GM23248 (cell line): ENCODE data around the gene MDM4. TPM values are rescaled to one million over a fixed set of nuclear protein-coding genes. Genes with fewer than 3 reads are reported as not detected.

Source experiments
- DNase-seq: peaks from one replicate; pipeline ENCODE4 v3.0.0-alpha.2; 2015
- H2AFZ ChIP-seq: fragments of 200-600 bp; sonication (generic); 2 replicates; pipeline ENCODE4 v1.6.1; 2016; ENCODE audit warnings: antibody characterized with exemption
- H3F3A ChIP-seq: fragments of 200-600 bp; sonication (generic); 2 replicates; pipeline ENCODE4 v1.6.1; 2016; ENCODE audit warnings: mild to moderate bottlenecking, antibody characterized with exemption, mixed run types; ENCODE audit not compliant: insufficient read depth
- H3K27ac ChIP-seq: fragments of 200-600 bp; sonication (generic); 2 replicates; pipeline ENCODE4 v1.5.1; 2016; ENCODE audit warnings: mild to moderate bottlenecking
- H3K27me3 ChIP-seq: fragments of 200-600 bp; sonication (generic); replicated peaks from 2 replicates; pipeline ENCODE4 v1.6.1; 2016; ENCODE audit warnings: mild to moderate bottlenecking; ENCODE audit not compliant: insufficient read depth
- H3K36me3 ChIP-seq: fragments of 200-600 bp; sonication (generic); 2 replicates; pipeline ENCODE4 v1.6.1; 2016; ENCODE audit warnings: low read depth, mild to moderate bottlenecking
- H3K4me1 ChIP-seq: fragments of 200-600 bp; sonication (generic); 2 replicates; pipeline ENCODE4 v1.6.1; 2016; ENCODE audit warnings: mild to moderate bottlenecking; ENCODE audit not compliant: insufficient read depth
- H3K4me2 ChIP-seq: fragments of 200-600 bp; sonication (generic); one replicate; pipeline ENCODE4 v1.6.1; 2016; ENCODE audit warnings: mild to moderate bottlenecking; ENCODE audit not compliant: unreplicated experiment
- H3K4me3 ChIP-seq: fragments of 200-600 bp; sonication (generic); 2 replicates; pipeline ENCODE4 v1.5.1; 2016; ENCODE audit warnings: mild to moderate bottlenecking
- H3K79me2 ChIP-seq: fragments of 200-600 bp; sonication (generic); 2 replicates; pipeline ENCODE4 v1.6.1; 2016; ENCODE audit warnings: mild to moderate bottlenecking; ENCODE audit not compliant: insufficient read depth
- H3K9ac ChIP-seq: fragments of 200-600 bp; sonication (generic); 2 replicates; pipeline ENCODE4 v1.6.1; 2016; ENCODE audit warnings: mild to moderate bottlenecking
- H3K9me2 ChIP-seq: fragments of 200-600 bp; sonication (generic); 2 replicates; pipeline ENCODE4 v1.6.1; 2016; ENCODE audit warnings: mixed run types, mild to moderate bottlenecking, moderate library complexity; ENCODE audit not compliant: insufficient read depth
- H3K9me3 ChIP-seq: fragments of 200-600 bp; sonication (generic); one replicate; pipeline ENCODE4 v1.6.1; 2017; ENCODE audit warnings: low read depth
- H4K20me1 ChIP-seq: fragments of 200-600 bp; sonication (generic); 2 replicates; pipeline ENCODE4 v1.6.0; 2016; ENCODE audit not compliant: insufficient read depth
- EZH2 ChIP-seq: fragments of 200-600 bp; sonication (generic); IDR thresholded peaks from 2 replicates; pipeline ENCODE4 v1.6.1; 2018; ENCODE audit warnings: antibody characterized with exemption, mild to moderate bottlenecking; ENCODE audit not compliant: insufficient read depth, poor library complexity, severe bottlenecking
- EZH2phosphoT487 ChIP-seq: fragments of 200-600 bp; sonication (generic); IDR thresholded peaks from 2 replicates; pipeline ENCODE4 v1.6.1; 2018; ENCODE audit warnings: antibody characterized with exemption, moderate library complexity, mild to moderate bottlenecking, low read depth; ENCODE audit not compliant: insufficient read depth
- WGBS, 2 experiments: methylation state at CpG; one replicate each; pipeline ENCODE4 v1.1.6; 2015 to 2017; ENCODE audit warnings: low lambda C conversion rate in 2 of 2, low coverage in 1 of 2; ENCODE audit errors: missing lambda C conversion rate in 2 of 2; 5-methylcytosine and 5-hydroxymethylcytosine counted together
- in situ Hi-C: fragments of 300-500 bp; cut with MboI; formaldehyde crosslinking; loops from 2 replicates; pipeline ENCODE4 v1.15.0; 2020
- polyA plus RNA-seq: library from polyadenylated mRNA; unstranded; fragments of >200 nt; fragmentation: Nextera tagmentation; extraction: Ambion mirVana; gene quantifications from 2 replicates; pipeline ENCODE4 v1.2.1, GENCODE V29; 2016
- total RNA-seq: library from RNA; depleted of rRNA; stranded (reverse); fragments of >200 nt; shearing (Covaris generic); gene quantifications from 2 replicates; pipeline ENCODE4 v1.2.3, GENCODE V29; 2014

The MDM4 gene
- total and polyA plus RNA-seq, 2 experiments from 2014 or later: 9.6 to 12.6 TPM

GRCh38 chr1:204572923-204573922 is 57.0 kb downstream of the MDM4 start:
- in situ Hi-C loops: no loop called here
- Histone ChIP-seq H3K36me3 (no peaks in the 10 kb centered on the region), H3K9ac (no peak overlapping the region), H3K79me2 (no peaks in the 10 kb centered on the region), H3K4me2 (no peak overlapping the region), H3F3A (no peaks in the 10 kb centered on the region), H4K20me1 (no peaks in the 10 kb centered on the region), H3K4me1 (peaks cover 8% of the 10 kb centered on the region), H3K9me3 (no peaks in the 10 kb centered on the region), H3K9me2 (no peaks in the 10 kb centered on the region), H3K27me3 (no peaks in the 10 kb centered on the region), H3K4me3 (no peak overlapping the region), H3K27ac (no peak overlapping the region), H2AFZ (no peak overlapping the region)
- TF ChIP-seq EZH2phosphoT487 (no peak), EZH2 (no peak)
- 65 to 66% methylated on average over 8 of the region's 8 CpGs for WGBS, 2 experiments
- peak; percentile 60 for DNase-seq

DNA sequence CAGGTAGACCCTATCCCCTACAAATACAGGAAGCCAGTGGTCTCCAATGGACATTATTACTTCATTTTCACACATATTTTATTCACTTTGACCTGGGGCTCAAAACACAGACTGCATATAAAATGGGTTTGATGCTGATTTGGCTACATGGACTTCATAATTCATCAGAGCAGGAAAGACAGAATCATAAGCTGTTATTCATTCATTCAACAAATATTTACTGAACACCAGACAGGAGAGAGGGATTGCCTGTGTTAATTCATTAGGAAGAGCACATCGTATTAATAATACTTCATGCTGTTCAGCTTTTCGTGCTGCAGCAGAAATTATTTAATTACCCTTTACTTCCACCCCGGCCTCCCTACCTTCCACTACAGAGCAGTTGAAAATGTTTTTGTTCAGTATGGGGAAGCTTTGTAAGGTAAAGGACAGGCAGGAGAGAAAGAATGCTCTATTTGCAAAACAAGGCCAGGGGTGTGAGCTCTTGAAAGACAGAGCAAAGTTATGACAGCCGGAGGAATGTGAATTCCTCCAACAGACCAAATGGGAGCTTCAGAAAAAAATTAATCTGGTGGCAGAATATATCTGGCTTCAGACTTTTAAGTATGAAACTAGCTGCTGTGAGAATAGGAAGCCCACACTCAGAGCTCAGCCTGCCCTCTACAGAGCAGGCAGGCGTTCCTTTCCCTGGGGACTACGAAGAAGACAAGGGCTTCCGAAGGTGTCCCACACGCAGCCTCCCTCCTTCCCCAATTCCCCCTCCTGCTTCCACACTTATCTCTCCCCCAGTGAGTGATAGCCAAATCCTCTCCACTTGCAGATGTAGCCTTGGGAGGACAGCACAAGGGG is 58.0 kb downstream of the MDM4 start:
- no peaks in the 10 kb centered on the region for H4K20me1 ChIP-seq
- 59 to 67% methylated on average over 8 of the region's 8 CpGs for WGBS, 2 experiments
- H3K4me1 ChIP-seq: peaks cover 8% of the 10 kb centered on the region
- no peak overlapping the region for H2AFZ ChIP-seq
- H3K36me3 ChIP-seq: no peaks in the 10 kb centered on the region
- no peak overlapping the region for H3K4me2 ChIP-seq
- no peaks in the 10 kb centered on the region for H3K79me2 ChIP-seq
- H3K27ac ChIP-seq: no peak overlapping the region
- H3F3A ChIP-seq: no peaks in the 10 kb centered on the region
- no peak for DNase-seq
- H3K4me3 ChIP-seq: no peak overlapping the region
- TF ChIP-seq EZH2phosphoT487: no peak
- no peak for TF ChIP-seq EZH2
- H3K9ac ChIP-seq: no peak overlapping the region
- no peaks in the 10 kb centered on the region for H3K27me3 ChIP-seq
- no peaks in the 10 kb centered on the region for H3K9me3 ChIP-seq
- in situ Hi-C loops: no loop called here
- no peaks in the 10 kb centered on the region for H3K9me2 ChIP-seq

DNA sequence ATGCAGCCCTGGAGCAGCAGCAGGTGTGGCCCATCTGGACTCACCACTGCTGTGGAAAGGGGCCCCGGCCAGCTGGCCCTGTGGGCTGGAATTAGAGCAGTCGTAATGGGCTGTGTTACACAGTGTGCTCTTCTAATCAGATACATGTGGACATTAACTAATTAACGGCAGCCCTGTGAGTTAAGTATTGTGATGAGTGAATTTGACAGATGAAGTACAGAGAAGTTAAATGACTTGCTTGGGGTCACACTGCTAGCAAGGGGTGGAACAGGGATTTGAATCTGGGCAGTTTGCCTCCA is 58.6 kb downstream of the MDM4 start:
- in situ Hi-C loops: loop anchor here (5.0 kb wide), 1 partner anchor 232 kb away; no protein-coding TSS in a partner anchor
- no peaks in the 10 kb centered on the region for H3K79me2 ChIP-seq
- no peaks in the 10 kb centered on the region for H3K27me3 ChIP-seq
- no peak overlapping the region for H3K27ac ChIP-seq
- no peaks in the 10 kb centered on the region for H3K9me2 ChIP-seq
- no peak overlapping the region for H3K4me2 ChIP-seq
- H4K20me1 ChIP-seq: no peaks in the 10 kb centered on the region
- no peaks in the 10 kb centered on the region for H3K9me3 ChIP-seq
- 19 to 27% methylated on average over 3 of the region's 3 CpGs for WGBS, 2 experiments
- no peak overlapping the region for H3K4me3 ChIP-seq
- no peak overlapping the region for H3K9ac ChIP-seq
- H3K4me1 ChIP-seq: peaks cover 8% of the 10 kb centered on the region
- no peak overlapping the region for H2AFZ ChIP-seq
- DNase-seq: no peak
- H3K36me3 ChIP-seq: no peaks in the 10 kb centered on the region
- TF ChIP-seq EZH2phosphoT487 (no peak), EZH2 (no peak)
- H3F3A ChIP-seq: no peaks in the 10 kb centered on the region

DNA sequence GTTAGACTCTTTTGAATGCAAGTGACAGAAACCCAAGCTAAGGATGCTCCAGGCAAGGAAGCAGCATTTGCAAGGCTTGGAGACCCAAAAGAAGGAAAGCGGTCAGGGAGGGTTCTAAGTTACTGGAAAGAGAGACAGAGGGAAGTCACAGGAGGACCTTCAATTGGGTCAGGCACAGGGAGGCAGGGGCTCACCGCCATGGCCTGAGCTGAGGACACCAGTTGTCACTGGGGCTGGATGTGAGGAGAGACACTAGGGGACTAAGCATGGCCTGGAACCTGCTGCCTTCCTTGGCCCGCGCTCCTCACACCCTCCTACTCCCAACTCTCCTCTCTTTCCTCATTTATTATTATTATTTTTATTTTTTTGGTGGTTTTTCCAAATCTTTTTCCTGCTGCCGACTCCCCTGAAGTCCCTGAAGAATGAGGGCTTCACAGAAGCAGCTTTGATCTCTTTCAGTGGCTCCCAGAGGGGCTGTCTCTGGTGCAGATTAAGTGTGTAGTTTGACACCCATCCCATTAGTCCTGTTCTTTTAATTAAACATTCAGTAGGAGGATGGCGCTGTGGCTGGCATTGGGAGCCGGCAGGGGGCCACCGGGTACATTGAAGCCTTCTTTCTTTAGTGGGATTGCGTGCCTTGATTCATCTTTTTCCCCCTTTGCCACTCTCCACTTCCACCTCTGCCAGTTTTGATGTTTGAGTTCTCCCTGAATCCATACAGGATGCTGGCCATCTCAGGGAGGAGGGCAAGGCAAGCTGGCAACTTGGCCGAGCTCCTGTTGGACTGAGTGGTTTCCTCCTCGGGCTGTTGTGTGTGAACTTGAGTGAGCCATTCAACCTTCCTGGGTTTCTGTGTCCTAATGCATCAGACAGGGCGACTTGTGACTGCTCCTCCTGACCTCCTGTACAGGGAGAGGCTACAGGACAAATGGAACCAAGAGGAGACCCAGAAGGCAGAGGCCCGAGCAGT is 59.3 kb downstream of the MDM4 start:
- Histone ChIP-seq H3K27ac (no peak overlapping the region), H2AFZ (no peak overlapping the region), H3K36me3 (no peaks in the 10 kb centered on the region), H3K27me3 (no peaks in the 10 kb centered on the region), H3K4me3 (no peak overlapping the region), H3K9me3 (no peaks in the 10 kb centered on the region), H3F3A (no peaks in the 10 kb centered on the region), H4K20me1 (no peaks in the 10 kb centered on the region), H3K79me2 (no peaks in the 10 kb centered on the region), H3K9me2 (no peaks in the 10 kb centered on the region), H3K9ac (no peak overlapping the region), H3K4me1 (peaks cover 8% of the 10 kb centered on the region), H3K4me2 (no peak overlapping the region)
- 81% methylated on average over 13 of the region's 13 CpGs for WGBS, 2 experiments
- in situ Hi-C loops: loop anchor here (5.0 kb wide), 1 partner anchor 232 kb away; no protein-coding TSS in a partner anchor
- TF ChIP-seq EZH2phosphoT487 (no peak), EZH2 (no peak)
- DNase-seq: no peak
